Ascending aorta (tissue), 2 donors: Measurements from ENCODE around the gene TSPAN12. TPM values are rescaled to one million over a fixed set of nuclear protein-coding genes. Genes with fewer than 3 reads are reported as not detected.

Experiments
- DNase-seq, 2 donors: peaks; one replicate each; pipeline ENCODE4 v3.0.0-alpha.2; 2019; ENCODE audit warnings: low spot score in 2 of 2
- H3K27ac ChIP-seq, 2 donors: fragments of 200-600 bp; sonication (generic); one replicate each; pipeline ENCODE4 v1.5.1; 2016 to 2017; ENCODE audit warnings: mild to moderate bottlenecking in 1 of 2
- H3K27me3 ChIP-seq: fragments of 200-600 bp; sonication (generic); one replicate; pipeline ENCODE4 v1.5.1; 2017
- H3K36me3 ChIP-seq, 2 donors: fragments of 200-600 bp; sonication (generic); one replicate each; pipeline ENCODE4 v1.5.1; 2016
- H3K4me1 ChIP-seq, 2 donors: fragments of 200-600 bp; sonication (generic); one replicate each; pipeline ENCODE4 v1.5.1; 2016 to 2017; ENCODE audit warnings: mild to moderate bottlenecking in 1 of 2
- H3K4me3 ChIP-seq, 2 donors: fragments of 200-600 bp; sonication (generic); one replicate each; pipeline ENCODE4 v1.5.1; 2016 to 2017; ENCODE audit warnings: mild to moderate bottlenecking in 1 of 2
- H3K9me3 ChIP-seq, 2 donors: fragments of 200-600 bp; sonication (generic); one replicate each; pipeline ENCODE4 v1.5.1; 2016
- CTCF ChIP-seq, 3 experiments: fragments of 200-600 bp in 2 of 3; fragments of 450-650 bp in 1 of 3; sonication (generic) in 2 of 3; IDR thresholded peaks; one replicate each; pipeline ENCODE4 v1.5.1; 2016 to 2019; ENCODE audit warnings: antibody characterized with exemption in 3 of 3, mild to moderate bottlenecking in 1 of 3, moderate library complexity in 1 of 3
- intact Hi-C: fragments of 100-400 bp; cut with DNase I; formaldehyde crosslinking; loops from one replicate; pipeline ENCODE4 v1.15.1; 2023
- total RNA-seq: library from RNA; depleted of rRNA; stranded (reverse); fragments of >200 nt; gene quantifications from one replicate; pipeline ENCODE4 v1.1.0, GENCODE V29; 2016

The TSPAN12 gene
- total RNA-seq, 1 donor from 2014 or later = 28.9 TPM

GRCh38 chr7:120865191-120865981, 7.4 kb upstream of the TSPAN12 start:
- intact Hi-C loops = no loop called here
- Histone ChIP-seq H3K4me3 (no peak overlapping the region), H3K27ac (no peak overlapping the region), H3K27me3 (no peaks in the 10 kb centered on the region), H3K9me3 (no peaks in the 10 kb centered on the region), H3K36me3 (no peaks in the 10 kb centered on the region), H3K4me1 (no peaks in the 10 kb centered on the region)
- no peak for TF ChIP-seq CTCF (IDR thresholded peaks at IDR 0.05)
- DNase-seq = no peak

- Histone ChIP-seq H3K4me3 (no peak overlapping the region), H3K27ac (no peak overlapping the region), H3K9me3 (no peaks in the 10 kb centered on the region), H3K4me1 (no peaks in the 10 kb centered on the region), H3K27me3 (no peaks in the 10 kb centered on the region), H3K36me3 (no peaks in the 10 kb centered on the region)
- intact Hi-C loops = no loop called here
- no peak for TF ChIP-seq CTCF (IDR thresholded peaks at IDR 0.05)
- DNase-seq = no peak
Observed at GRCh38 chr7:120864141-120864900, 6.4 kb upstream of the TSPAN12 start.

GRCh38 chr7:120862987-120863590, 5.1 kb upstream of the TSPAN12 start:
- Histone ChIP-seq H3K4me3 (no peak overlapping the region), H3K27ac (no peak overlapping the region), H3K36me3 (no peaks in the 10 kb centered on the region), H3K4me1 (peaks cover 0 to 2% of the 10 kb centered on the region in 2 donors), H3K9me3 (no peaks in the 10 kb centered on the region), H3K27me3 (no peaks in the 10 kb centered on the region)
- intact Hi-C loops = no loop called here
- DNase-seq = no peak
- no peak for TF ChIP-seq CTCF (IDR thresholded peaks at IDR 0.05)

GRCh38 chr7:120860156-120860555, 2.2 kb upstream of the TSPAN12 start:
- H3K27ac ChIP-seq = no peak overlapping the region
- H3K36me3 ChIP-seq = no peaks in the 10 kb centered on the region
- no peak for DNase-seq
- TF ChIP-seq CTCF (IDR thresholded peaks at IDR 0.05) = no peak
- no peak overlapping the region for H3K4me3 ChIP-seq
- no peaks in the 10 kb centered on the region for H3K9me3 ChIP-seq
- peaks cover 0 to 2% of the 10 kb centered on the region in 2 donors for H3K4me1 ChIP-seq
- intact Hi-C loops = no loop called here
- H3K27me3 ChIP-seq = no peaks in the 10 kb centered on the region

GRCh38 chr7:120859459-120859858, 1.5 kb upstream of the TSPAN12 start:
- TF ChIP-seq CTCF (IDR thresholded peaks at IDR 0.05) = no peak
- H3K36me3 ChIP-seq = no peaks in the 10 kb centered on the region
- no peak overlapping the region for H3K27ac ChIP-seq
- H3K27me3 ChIP-seq = no peaks in the 10 kb centered on the region
- no peak overlapping the region for H3K4me3 ChIP-seq
- intact Hi-C loops = loop anchor here (2.0 to 5.0 kb wide), 4 partner anchors 53 to 538 kb away; partner anchors contain the start of gene FAM3C
- H3K4me1 ChIP-seq = peaks cover 0 to 2% of the 10 kb centered on the region in 2 donors
- no peak for DNase-seq
- no peaks in the 10 kb centered on the region for H3K9me3 ChIP-seq
